ENCODE data around the gene PRELID1. TPM values are rescaled to one million over a fixed set of nuclear protein-coding genes. Genes with fewer than 3 reads are reported as not detected.

The PRELID1 gene
- total and polyA plus RNA-seq, 2 donors from 2014 or later: 90.8 to 351 TPM

DNA sequence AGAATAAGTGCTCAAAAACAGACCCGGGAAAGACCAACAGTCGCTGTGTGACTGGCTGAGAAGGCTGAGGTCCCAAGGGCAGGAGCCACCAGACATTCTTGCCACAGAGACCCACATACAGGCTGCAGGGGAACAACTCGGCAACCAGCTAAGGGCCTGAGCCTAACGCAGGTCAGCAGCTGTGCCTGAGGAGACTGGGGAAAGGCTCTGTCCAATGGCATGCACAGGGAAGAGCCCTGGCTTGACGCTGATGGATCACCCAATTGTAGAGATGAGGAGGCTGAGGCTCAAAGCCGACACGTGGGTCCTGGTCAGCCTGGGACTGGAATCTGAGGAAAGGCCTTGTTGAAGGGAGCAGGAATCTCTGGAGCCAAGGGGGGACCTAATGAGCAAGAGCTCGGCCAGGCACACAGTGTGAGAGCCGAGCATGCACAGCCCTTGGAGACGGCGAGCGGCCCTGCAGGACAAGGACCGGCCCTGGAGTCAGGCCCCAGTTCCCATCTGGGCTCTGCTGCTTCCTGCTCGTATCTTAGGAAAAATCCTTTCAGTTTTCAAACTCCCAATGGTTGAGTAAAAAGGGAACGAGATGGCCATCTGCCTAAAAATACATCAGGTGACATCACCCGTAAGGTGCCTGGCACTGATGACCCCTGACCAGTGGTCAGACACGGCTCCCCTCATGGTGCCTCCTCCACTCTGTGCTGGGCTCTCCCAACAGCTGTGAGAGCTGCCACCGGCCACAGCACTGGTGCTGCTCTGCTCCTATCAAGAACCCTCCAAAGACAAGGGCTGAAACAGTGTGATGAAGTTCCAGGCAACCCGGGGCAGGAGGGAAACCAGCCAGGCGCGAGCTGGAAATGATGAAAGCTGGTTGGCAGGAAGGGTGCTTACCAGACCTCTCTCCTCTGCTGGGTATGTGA, 31.4 kb downstream of the PRELID1 start:
- H3K36me3 ChIP-seq (ENCODE audit: control insufficient read depth in 2 of 3, insufficient read depth in 3 of 3, low read length in 3 of 3): peaks cover 0 to 66% (median 35%) of the 10 kb centered on the region in 3 donors
- peak in 1 of 5 donors; percentile 38 for DNase-seq

DNA sequence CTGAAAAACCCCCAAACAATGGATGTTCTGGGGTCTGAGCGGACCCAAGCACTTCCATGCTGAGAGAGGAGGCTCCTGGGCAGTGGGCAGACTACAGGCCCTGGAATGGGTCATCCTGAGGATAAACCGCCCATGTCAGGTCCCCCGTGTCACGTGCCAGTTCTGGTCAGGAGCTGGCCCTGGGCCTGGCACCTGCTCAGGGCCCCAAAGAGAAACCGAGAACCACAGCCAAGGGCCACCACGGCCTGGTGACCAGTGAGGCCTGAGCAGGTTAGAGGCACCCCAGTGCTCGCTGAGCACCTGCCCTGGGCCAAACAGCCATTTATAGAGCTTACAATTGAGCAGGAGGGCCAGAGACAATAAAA, 32.1 kb downstream of the PRELID1 start:
- TF ChIP-seq, protein P1, sequence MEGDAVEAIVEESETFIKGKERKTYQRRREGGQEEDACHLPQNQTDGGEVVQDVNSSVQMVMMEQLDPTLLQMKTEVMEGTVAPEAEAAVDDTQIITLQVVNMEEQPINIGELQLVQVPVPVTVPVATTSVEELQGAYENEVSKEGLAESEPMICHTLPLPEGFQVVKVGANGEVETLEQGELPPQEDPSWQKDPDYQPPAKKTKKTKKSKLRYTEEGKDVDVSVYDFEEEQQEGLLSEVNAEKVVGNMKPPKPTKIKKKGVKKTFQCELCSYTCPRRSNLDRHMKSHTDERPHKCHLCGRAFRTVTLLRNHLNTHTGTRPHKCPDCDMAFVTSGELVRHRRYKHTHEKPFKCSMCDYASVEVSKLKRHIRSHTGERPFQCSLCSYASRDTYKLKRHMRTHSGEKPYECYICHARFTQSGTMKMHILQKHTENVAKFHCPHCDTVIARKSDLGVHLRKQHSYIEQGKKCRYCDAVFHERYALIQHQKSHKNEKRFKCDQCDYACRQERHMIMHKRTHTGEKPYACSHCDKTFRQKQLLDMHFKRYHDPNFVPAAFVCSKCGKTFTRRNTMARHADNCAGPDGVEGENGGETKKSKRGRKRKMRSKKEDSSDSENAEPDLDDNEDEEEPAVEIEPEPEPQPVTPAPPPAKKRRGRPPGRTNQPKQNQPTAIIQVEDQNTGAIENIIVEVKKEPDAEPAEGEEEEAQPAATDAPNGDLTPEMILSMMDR (IDR thresholded peaks at IDR 0.05; ENCODE audit: borderline replicate concordance, extremely low read depth, insufficient read depth): no peak
- no peak for FAIRE-seq
- H3K9ac ChIP-seq (ENCODE audit: low read length in 3 of 3): no peak overlapping the region
- H3K27ac ChIP-seq (ENCODE audit: low read depth in 2 of 2, low read length in 2 of 2): no peak overlapping the region
- H3K4me1 ChIP-seq (ENCODE audit: control insufficient read depth in 2 of 3, insufficient read depth in 2 of 3, low read depth in 1 of 3, low read length in 3 of 3): peaks cover 0 to 3% (median 0%) of the 10 kb centered on the region in 3 donors
- H3K27me3 ChIP-seq (ENCODE audit: control insufficient read depth, insufficient read depth, low read length): no peaks in the 10 kb centered on the region
- peaks cover 0 to 60% (median 35%) of the 10 kb centered on the region in 3 donors for H3K36me3 ChIP-seq (ENCODE audit: control insufficient read depth in 2 of 3, insufficient read depth in 3 of 3, low read length in 3 of 3)
- intact Hi-C loops (cut with DNase I): no loop called here
- no peaks in the 10 kb centered on the region for H3K9me3 ChIP-seq (ENCODE audit: control insufficient read depth in 2 of 3, insufficient read depth in 1 of 3, low read length in 3 of 3)
- peak in 1 of 5 donors; percentile 46 for DNase-seq
- no peak overlapping the region for H3K4me3 ChIP-seq (ENCODE audit: low read length in 3 of 3)

More for the DNA sequence above, 31.4 kb downstream of the PRELID1 start:
- Histone ChIP-seq H3K9ac (ENCODE audit: low read length in 3 of 3) (no peak overlapping the region), H3K27me3 (ENCODE audit: control insufficient read depth, insufficient read depth, low read length) (no peaks in the 10 kb centered on the region), H3K27ac (ENCODE audit: low read depth in 2 of 2, low read length in 2 of 2) (no peak overlapping the region), H3K4me3 (ENCODE audit: low read length in 3 of 3) (no peak overlapping the region), H3K4me1 (ENCODE audit: control insufficient read depth in 2 of 3, insufficient read depth in 2 of 3, low read depth in 1 of 3, low read length in 3 of 3) (peaks cover 0 to 3% (median 0%) of the 10 kb centered on the region in 3 donors), H3K9me3 (ENCODE audit: control insufficient read depth in 2 of 3, insufficient read depth in 1 of 3, low read length in 3 of 3) (no peaks in the 10 kb centered on the region)
- TF ChIP-seq, protein P1 (IDR thresholded peaks at IDR 0.05; ENCODE audit: borderline replicate concordance, extremely low read depth, insufficient read depth): no peak
- no peak for FAIRE-seq
- intact Hi-C loops (cut with DNase I): no loop called here

DNA sequence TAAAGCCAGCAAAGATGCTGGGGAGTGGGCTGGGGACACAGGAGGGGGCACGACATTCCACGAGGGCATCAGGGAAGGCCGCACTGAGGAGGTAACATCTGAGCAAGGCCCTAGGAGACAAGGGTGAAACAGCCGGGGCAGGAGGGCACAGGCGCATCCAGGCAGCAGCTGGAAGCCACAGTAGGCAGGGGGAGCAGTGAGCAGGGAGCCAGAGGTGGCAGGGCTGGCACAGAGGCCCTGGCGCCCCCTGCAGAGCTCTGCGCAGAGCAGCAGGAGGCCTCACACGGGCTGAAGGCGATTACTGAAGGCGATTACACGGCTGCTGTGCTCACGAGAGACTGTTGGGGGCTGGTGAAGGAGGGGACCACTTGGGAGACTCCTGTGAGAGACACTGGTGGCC, 32.5 kb downstream of the PRELID1 start:
- intact Hi-C loops (cut with DNase I): no loop called here
- FAIRE-seq (no peak), DNase-seq (peak in 2 of 5 donors; percentile 27 to 46)
- Histone ChIP-seq H3K27ac (ENCODE audit: low read depth in 2 of 2, low read length in 2 of 2) (no peak overlapping the region), H3K27me3 (ENCODE audit: control insufficient read depth, insufficient read depth, low read length) (no peaks in the 10 kb centered on the region), H3K9ac (ENCODE audit: low read length in 3 of 3) (no peak overlapping the region), H3K4me3 (ENCODE audit: low read length in 3 of 3) (no peak overlapping the region), H3K9me3 (ENCODE audit: control insufficient read depth in 2 of 3, insufficient read depth in 1 of 3, low read length in 3 of 3) (no peaks in the 10 kb centered on the region), H3K36me3 (ENCODE audit: control insufficient read depth in 2 of 3, insufficient read depth in 3 of 3, low read length in 3 of 3) (peaks cover 0 to 60% (median 35%) of the 10 kb centered on the region in 3 donors), H3K4me1 (ENCODE audit: control insufficient read depth in 2 of 3, insufficient read depth in 2 of 3, low read depth in 1 of 3, low read length in 3 of 3) (peaks cover 0 to 3% (median 0%) of the 10 kb centered on the region in 3 donors)
- TF ChIP-seq, protein P1 (IDR thresholded peaks at IDR 0.05; ENCODE audit: borderline replicate concordance, extremely low read depth, insufficient read depth): peak; percentile 31
